ENCODE results near the gene PER2.

Gene PER2

DNA sequence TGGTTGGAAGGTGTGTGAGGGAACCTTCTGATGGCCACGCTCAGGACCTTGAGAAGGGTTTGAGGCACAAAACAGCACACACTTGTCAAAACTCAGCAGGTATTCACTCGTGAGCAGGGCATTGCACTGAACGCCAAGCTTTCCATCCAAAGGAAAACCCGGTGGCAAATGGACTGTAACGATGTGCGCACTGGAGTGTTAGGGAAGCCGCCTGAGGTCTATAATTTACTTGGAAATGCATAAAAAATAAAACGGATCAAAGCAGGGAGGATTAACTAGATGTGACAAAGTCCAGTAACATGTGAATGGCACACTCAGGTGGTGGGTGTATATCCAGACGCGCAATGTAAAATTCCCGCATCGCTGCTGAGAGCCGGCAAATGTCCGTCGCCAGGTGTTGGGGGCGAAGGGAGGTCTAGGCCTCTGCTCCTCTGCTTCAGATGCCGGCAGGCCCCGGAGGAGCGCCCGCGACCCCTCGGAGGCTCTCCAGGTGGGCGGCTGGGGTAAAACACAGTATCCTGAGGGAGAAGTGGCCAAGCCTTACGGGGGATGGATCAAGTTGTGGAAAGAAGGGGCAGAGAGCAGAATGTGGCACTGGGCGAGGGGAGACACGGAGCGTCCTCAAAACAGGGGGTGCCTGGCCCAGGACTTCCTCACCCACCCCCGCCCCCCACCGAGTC is 63.9 kb downstream of the PER2 start:
- H3K27me3 ChIP-seq (ENCODE audit: control insufficient read depth, insufficient read depth, low read length) = no peaks in the 10 kb centered on the region
- H3K4me1 ChIP-seq (ENCODE audit: control insufficient read depth, insufficient read depth, low read length) = peaks cover 9% of the 10 kb centered on the region
- H3K9me3 ChIP-seq (ENCODE audit: control insufficient read depth, low read length) = no peaks in the 10 kb centered on the region
- H3K9ac ChIP-seq (ENCODE audit: low read length) = no peak overlapping the region
- no peak overlapping the region for H3K4me3 ChIP-seq (ENCODE audit: low read length)
- H3K36me3 ChIP-seq (ENCODE audit: control insufficient read depth, insufficient read depth, low read length) = no peaks in the 10 kb centered on the region

DNA sequence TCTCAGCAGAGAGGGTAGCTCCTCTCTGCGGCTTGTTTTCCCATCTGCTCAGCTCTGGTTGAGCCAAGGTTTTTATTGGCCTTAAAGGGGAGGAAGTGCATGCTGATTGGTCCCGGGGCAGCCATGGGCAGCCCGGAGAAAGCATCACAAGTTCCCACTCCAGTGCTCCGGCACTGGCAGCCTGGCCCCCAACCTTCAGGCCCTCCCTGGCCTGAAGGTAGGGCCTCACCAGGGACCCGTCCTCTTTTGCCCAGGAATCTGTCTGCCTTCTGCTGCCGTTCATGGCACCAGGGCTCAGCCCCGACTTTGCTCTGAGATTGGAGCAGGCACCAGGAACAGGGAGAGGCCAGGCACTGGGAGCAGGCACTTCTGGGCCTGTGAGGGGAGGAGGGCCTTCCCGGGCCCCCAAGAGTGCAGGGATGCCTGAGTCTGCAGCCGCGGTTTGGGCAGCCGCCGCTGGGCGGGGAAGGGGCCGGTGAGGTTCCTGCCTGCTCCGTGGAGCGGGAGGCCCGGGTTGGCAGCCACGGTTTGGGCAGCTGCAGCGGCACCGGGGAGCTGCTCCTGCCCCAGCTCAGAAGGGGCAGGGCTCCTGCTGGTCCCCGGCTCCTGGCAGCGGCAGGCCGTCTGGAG is 67.4 kb downstream of the PER2 start:
- H3K9ac ChIP-seq (ENCODE audit: low read length) = no peak overlapping the region
- H3K9me3 ChIP-seq (ENCODE audit: control insufficient read depth, low read length) = no peaks in the 10 kb centered on the region
- H3K4me3 ChIP-seq (ENCODE audit: low read length) = no peak overlapping the region
- H3K4me1 ChIP-seq (ENCODE audit: control insufficient read depth, insufficient read depth, low read length) = no peaks in the 10 kb centered on the region
- no peaks in the 10 kb centered on the region for H3K36me3 ChIP-seq (ENCODE audit: control insufficient read depth, insufficient read depth, low read length)
- no peaks in the 10 kb centered on the region for H3K27me3 ChIP-seq (ENCODE audit: control insufficient read depth, insufficient read depth, low read length)

DNA sequence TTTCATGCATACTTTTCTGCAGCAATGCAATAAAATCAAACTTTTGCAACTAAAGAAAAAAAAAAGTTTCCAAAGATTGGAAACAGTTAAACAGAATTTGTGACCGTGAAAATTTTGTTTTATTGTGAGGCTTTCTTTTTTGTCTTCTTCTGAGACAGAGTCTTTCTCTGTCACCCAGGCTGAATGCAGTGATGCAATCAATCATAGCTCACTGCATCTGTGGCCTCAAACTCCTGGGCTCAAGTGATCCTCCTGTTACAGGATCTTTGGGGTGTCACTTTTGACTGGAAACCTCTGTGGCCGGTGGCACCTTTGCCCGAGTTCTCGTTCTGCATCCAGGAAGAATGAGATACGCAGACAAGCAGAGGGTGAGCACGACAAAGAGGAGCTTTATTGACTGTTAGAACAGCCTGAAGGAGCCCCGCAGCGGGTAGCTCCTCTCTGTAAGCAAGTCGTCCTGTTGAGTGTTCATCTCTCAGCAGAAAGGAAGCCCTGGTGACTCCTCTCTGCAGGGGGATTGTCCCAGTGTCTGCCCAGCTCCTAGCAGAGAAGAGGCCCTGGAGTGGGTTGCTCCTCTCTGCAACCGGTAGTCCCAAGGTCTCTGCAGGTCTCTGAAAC is 68.0 kb downstream of the PER2 start:
- Histone ChIP-seq H3K4me3 (ENCODE audit: low read length) (no peak overlapping the region), H3K9ac (ENCODE audit: low read length) (no peak overlapping the region), H3K36me3 (ENCODE audit: control insufficient read depth, insufficient read depth, low read length) (no peaks in the 10 kb centered on the region), H3K27me3 (ENCODE audit: control insufficient read depth, insufficient read depth, low read length) (no peaks in the 10 kb centered on the region), H3K9me3 (ENCODE audit: control insufficient read depth, low read length) (no peaks in the 10 kb centered on the region), H3K4me1 (ENCODE audit: control insufficient read depth, insufficient read depth, low read length) (no peaks in the 10 kb centered on the region)

DNA sequence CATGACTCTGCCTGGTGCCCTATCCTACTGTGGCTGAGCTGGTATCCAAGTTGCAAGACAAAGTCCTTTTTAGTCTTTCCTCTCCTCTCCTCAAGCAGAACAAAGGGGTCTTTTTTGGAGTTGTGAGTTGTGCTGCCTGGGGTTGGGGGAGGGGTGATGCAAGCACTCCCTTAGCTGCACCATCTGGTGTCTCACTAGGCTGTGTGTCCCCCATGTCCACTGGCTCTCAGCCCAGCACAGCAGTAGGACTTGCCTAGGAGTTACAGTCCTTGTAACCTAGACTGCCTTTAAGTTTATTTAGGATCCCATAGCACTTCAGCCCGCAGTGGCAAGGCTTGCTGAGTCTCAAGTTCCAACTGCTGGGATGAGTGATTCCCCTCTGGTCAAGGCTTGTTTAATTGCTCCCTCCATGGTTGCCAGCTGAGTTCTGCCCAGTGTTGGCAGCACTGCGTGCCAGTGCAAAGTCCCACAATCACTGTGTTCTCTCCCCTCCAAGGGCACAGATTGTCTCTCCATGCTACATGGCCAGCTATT is 71.7 kb downstream of the PER2 start:
- H3K4me1 ChIP-seq (ENCODE audit: control insufficient read depth, insufficient read depth, low read length) = no peaks in the 10 kb centered on the region
- H3K4me3 ChIP-seq (ENCODE audit: low read length) = no peak overlapping the region
- H3K9ac ChIP-seq (ENCODE audit: low read length) = no peak overlapping the region
- no peaks in the 10 kb centered on the region for H3K27me3 ChIP-seq (ENCODE audit: control insufficient read depth, insufficient read depth, low read length)
- no peaks in the 10 kb centered on the region for H3K36me3 ChIP-seq (ENCODE audit: control insufficient read depth, insufficient read depth, low read length)
- H3K9me3 ChIP-seq (ENCODE audit: control insufficient read depth, low read length) = no peaks in the 10 kb centered on the region

DNA sequence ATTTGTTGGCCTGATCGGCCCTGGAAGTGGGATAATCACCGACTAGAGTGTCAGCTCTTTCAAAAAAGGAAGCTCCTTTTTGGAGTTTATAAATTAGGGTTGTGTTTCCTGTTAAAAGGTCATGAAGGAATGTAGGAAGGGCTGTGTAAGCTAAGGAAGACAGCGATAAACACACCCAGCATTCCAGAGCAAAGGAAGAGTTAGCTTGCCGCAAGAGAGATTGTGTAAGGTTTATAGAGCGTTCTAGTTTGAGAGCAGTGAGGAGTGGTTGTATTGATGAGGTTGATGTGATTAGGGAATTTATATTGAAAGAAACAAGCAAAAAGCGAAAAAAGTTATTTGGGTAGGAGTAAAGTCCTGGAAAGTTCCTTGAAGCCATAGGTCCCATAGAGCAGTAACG is 81.4 kb downstream of the PER2 start:
- Histone ChIP-seq H3K9me3 (ENCODE audit: control insufficient read depth, low read length) (no peaks in the 10 kb centered on the region), H3K9ac (ENCODE audit: low read length) (no peak overlapping the region), H3K4me1 (ENCODE audit: control insufficient read depth, insufficient read depth, low read length) (peaks cover 8% of the 10 kb centered on the region), H3K4me3 (ENCODE audit: low read length) (no peak overlapping the region), H3K27me3 (ENCODE audit: control insufficient read depth, insufficient read depth, low read length) (peaks cover 3% of the 10 kb centered on the region), H3K36me3 (ENCODE audit: control insufficient read depth, insufficient read depth, low read length) (no peaks in the 10 kb centered on the region)

DNA sequence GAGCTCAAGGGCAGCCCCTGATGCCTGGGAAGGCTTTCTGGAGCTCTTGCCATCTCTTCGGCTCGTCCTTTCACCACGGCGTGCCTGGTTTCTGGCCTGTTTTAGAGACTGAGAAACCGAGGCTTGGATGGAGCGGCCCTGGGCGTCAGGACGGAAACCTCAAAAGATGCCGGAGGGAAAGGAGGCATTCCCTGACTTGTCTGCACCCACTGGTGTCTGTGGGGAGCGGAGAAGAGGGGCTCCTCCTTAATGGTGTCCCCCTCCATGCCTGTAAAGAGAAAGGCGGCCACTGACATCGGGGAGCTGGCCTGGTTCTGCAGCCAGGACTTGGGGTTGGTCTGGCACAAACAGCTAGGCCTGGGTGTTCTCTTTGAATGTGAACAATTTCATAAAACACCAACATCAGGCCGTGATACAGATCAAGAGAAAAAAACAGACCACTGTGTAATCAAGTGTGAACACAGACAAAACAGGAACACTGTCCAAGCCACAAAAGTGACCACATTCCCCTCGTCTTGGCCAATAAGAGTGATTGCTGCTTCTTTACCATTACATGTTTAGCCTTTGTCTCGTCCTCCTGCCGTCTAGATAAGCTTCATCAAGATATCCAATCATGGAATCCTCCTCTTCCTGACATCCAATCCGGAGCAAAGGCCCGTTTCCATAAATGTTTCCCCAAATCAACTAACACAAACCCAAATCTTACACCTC is 84.3 kb downstream of the PER2 start:
- Histone ChIP-seq H3K27me3 (ENCODE audit: control insufficient read depth, insufficient read depth, low read length) (peaks cover 3% of the 10 kb centered on the region), H3K4me3 (ENCODE audit: low read length) (peak overlapping the region; percentile 33), H3K4me1 (ENCODE audit: control insufficient read depth, insufficient read depth, low read length) (peaks cover 16% of the 10 kb centered on the region), H3K9me3 (ENCODE audit: control insufficient read depth, low read length) (no peaks in the 10 kb centered on the region), H3K9ac (ENCODE audit: low read length) (peak overlapping the region; percentile 90), H3K36me3 (ENCODE audit: control insufficient read depth, insufficient read depth, low read length) (no peaks in the 10 kb centered on the region)

DNA sequence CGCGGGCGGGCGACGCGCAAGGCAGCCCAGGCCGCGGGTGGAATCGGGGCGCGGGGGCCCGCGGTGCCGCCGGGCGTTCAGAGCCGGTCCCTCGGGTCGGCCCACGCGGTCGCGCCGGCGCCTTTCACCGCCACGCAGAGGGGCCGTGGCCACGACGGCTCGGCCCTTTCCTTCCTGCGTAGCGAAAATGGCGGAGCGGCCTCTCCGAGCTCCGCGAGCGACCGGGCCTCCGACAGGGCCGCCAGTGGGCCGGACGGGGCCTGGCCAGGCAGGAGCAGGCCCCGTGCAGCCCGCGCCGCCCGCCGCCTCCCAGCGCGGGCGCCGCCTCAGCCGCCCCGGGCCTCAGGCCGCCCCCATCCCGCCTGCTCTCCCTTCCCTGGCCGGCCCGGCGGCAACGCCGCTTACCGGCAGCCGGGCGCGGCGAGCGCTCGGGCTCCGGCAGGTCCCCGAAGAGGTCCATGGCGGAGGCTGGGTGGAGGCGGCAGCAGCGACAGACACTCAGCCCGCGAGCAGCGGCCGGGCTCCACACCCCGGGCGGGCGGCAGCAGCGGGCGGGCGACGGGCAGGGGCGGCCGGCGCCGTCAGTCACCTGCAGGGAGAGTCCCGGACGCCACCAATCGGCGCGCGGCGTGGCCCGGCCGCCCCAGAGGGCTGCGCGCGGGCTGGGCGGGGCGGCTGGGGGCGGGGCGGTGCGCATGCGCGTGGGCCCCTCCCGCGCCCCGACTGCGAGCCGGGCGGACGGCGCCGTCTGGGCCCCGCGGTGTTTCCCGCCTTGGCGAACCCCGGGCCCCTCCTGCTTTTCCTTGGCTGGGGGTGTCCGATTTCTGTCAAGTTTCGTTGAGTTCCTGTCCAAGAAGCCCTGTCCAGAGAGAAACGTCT is 85.1 kb downstream of the PER2 start, which contains the start of gene ILKAP:
Gene ILKAP, minus strand, starts transcription at position 602 of the 879 bp plus-strand sequence. Its CDS starts 142 bp downstream, at position 460.
- Histone ChIP-seq H3K4me1 (ENCODE audit: control insufficient read depth, insufficient read depth, low read length) (peaks cover 16% of the 10 kb centered on the region), H3K9ac (ENCODE audit: low read length) (peak within 1 kb of the TSS; percentile 90), H3K27me3 (ENCODE audit: control insufficient read depth, insufficient read depth, low read length) (peaks cover 3% of the 10 kb centered on the region), H3K4me3 (ENCODE audit: low read length) (peak within 1 kb of the TSS; percentile 80), H3K36me3 (ENCODE audit: control insufficient read depth, insufficient read depth, low read length) (no peaks in the 10 kb centered on the region), H3K9me3 (ENCODE audit: control insufficient read depth, low read length) (no peaks in the 10 kb centered on the region)

DNA sequence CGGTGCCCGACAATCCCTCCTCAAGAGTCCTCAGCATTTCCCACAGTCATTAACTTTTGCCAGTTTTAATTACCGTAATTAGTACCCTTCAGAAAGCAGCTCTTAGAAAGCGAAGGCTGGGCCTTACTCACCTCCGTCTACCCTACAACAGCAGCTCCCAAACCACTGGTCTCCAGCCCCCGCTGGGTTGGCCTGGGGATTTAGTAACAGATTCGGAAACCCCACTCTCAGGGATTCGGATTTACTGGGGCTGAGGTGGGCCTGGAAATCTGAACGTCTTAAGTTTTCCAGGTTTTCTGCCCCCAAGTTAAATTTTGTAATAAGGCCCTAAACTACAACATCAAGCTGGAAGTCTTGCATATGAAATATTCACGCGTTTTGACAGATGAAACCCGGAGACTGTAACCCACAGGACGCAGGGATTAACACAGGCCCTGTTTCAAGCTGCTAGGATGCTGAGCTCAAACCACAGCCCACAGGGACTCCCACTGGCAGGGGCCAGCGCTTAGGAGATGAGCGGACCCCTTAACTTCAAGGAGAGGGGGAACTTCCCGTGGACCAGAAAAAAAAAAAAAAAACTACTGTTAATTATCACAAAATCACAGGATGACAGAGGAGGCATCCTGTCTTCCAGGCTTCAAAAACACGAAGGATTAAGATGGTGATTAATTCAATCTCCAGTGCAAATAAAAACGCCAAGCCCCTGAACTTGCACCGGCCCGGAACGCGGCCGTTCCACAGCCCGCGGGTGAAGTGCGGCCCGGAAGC is 85.9 kb downstream of the PER2 start:
- no peaks in the 10 kb centered on the region for H3K27me3 ChIP-seq (ENCODE audit: control insufficient read depth, insufficient read depth, low read length)
- peaks cover 16% of the 10 kb centered on the region for H3K4me1 ChIP-seq (ENCODE audit: control insufficient read depth, insufficient read depth, low read length)

More for the DNA sequence above, 85.9 kb downstream of the PER2 start:
- Histone ChIP-seq H3K36me3 (ENCODE audit: control insufficient read depth, insufficient read depth, low read length) (no peaks in the 10 kb centered on the region), H3K9ac (ENCODE audit: low read length) (peak overlapping the region; percentile 83), H3K9me3 (ENCODE audit: control insufficient read depth, low read length) (no peaks in the 10 kb centered on the region), H3K4me3 (ENCODE audit: low read length) (peak overlapping the region; percentile 80)

Data from mucosa of stomach (tissue), 1 donor.